H9 (cell line): ENCODE data around the gene PPP4R3B. TPM values are rescaled to one million over a fixed set of nuclear protein-coding genes. Genes with fewer than 3 reads are reported as not detected.
A peak's percentile ranks its signal among the peaks of the same experiment; 100 is the strongest.

Experiments used
- DNase-seq: peaks from one replicate; pipeline ENCODE4 v3.0.0-alpha.2; 2017
- H2AFZ ChIP-seq: one replicate; pipeline ENCODE4 v1.6.1; 2013; ENCODE audit warnings: mild to moderate bottlenecking, low read length, control low read depth, moderate library complexity
- H2AK5ac ChIP-seq: 2 replicates; pipeline ENCODE4 v1.6.1; 2013; ENCODE audit warnings: low read length, control low read depth, mixed read lengths; ENCODE audit not compliant: insufficient read length
- H2BK120ac ChIP-seq: one replicate; pipeline ENCODE4 v1.6.1; 2013; ENCODE audit warnings: low read depth, mild to moderate bottlenecking, low read length, control low read depth, inconsistent platforms; ENCODE audit not compliant: poor library complexity, severe bottlenecking
- H2BK12ac ChIP-seq: 2 replicates; pipeline ENCODE4 v1.6.1; 2013; ENCODE audit warnings: low read length, control low read depth, mixed read lengths, low read depth; ENCODE audit not compliant: insufficient read length
- H2BK15ac ChIP-seq: 2 replicates; pipeline ENCODE4 v1.6.1; 2013; ENCODE audit warnings: low read depth, low read length, control low read depth
- H2BK20ac ChIP-seq: one replicate; pipeline ENCODE4 v1.6.1; 2013; ENCODE audit warnings: low read depth, mild to moderate bottlenecking, low read length, control low read depth, inconsistent platforms; ENCODE audit not compliant: poor library complexity, severe bottlenecking
- H2BK5ac ChIP-seq: 2 replicates; pipeline ENCODE4 v1.6.1; 2013; ENCODE audit warnings: low read length, control low read depth, mixed read lengths; ENCODE audit not compliant: insufficient read length
- H3K14ac ChIP-seq: 2 replicates; pipeline ENCODE4 v1.6.1; 2013; ENCODE audit warnings: low read length, control low read depth; ENCODE audit not compliant: insufficient read depth
- H3K18ac ChIP-seq: 2 replicates; pipeline ENCODE4 v1.6.1; 2013; ENCODE audit warnings: low read depth, mild to moderate bottlenecking, mixed read lengths, low read length, control low read depth; ENCODE audit not compliant: insufficient read length
- H3K23ac ChIP-seq: 2 replicates; pipeline ENCODE4 v1.6.1; 2013; ENCODE audit warnings: low read length, control low read depth, mixed read lengths, low read depth; ENCODE audit not compliant: insufficient read length
- H3K23me2 ChIP-seq: 2 replicates; pipeline ENCODE4 v1.6.1; 2013; ENCODE audit warnings: low read depth, mild to moderate bottlenecking, mixed read lengths, low read length, control low read depth; ENCODE audit not compliant: insufficient read length, poor library complexity, severe bottlenecking
- H3K27ac ChIP-seq: 2 replicates; pipeline ENCODE4 v1.5.1; 2013; ENCODE audit warnings: low read length, control low read depth, mixed read lengths, low read depth; ENCODE audit not compliant: insufficient read length
- H3K27me3 ChIP-seq: 2 replicates; pipeline ENCODE4 v1.6.1; 2013; ENCODE audit warnings: low read length, control low read depth, inconsistent platforms; ENCODE audit not compliant: insufficient read depth
- H3K4ac ChIP-seq: 2 replicates; pipeline ENCODE4 v1.6.1; 2013; ENCODE audit warnings: low read depth, mild to moderate bottlenecking, control low read depth, inconsistent platforms, low read length, moderate library complexity
- H3K4me1 ChIP-seq: 2 replicates; pipeline ENCODE4 v1.6.1; 2013; ENCODE audit warnings: low read length, control low read depth, inconsistent platforms; ENCODE audit not compliant: insufficient read depth
- H3K4me2 ChIP-seq: 2 replicates; pipeline ENCODE4 v1.6.1; 2013; ENCODE audit warnings: low read length, control low read depth, mixed read lengths; ENCODE audit not compliant: insufficient read length, insufficient read depth
- H3K56ac ChIP-seq: 2 replicates; pipeline ENCODE4 v1.6.1; 2013; ENCODE audit warnings: low read depth, mild to moderate bottlenecking, mixed read lengths, low read length, control low read depth; ENCODE audit not compliant: insufficient read length
- H3K79me1 ChIP-seq: 2 replicates; pipeline ENCODE4 v1.6.1; 2013; ENCODE audit warnings: low read depth, mild to moderate bottlenecking, moderate library complexity, low read length, control low read depth, inconsistent platforms; ENCODE audit not compliant: insufficient read depth, poor library complexity, severe bottlenecking
- H3K79me2 ChIP-seq: 2 replicates; pipeline ENCODE4 v1.6.1; 2013; ENCODE audit warnings: low read length, control low read depth, inconsistent platforms; ENCODE audit not compliant: insufficient read depth
- H3K9ac ChIP-seq: 2 replicates; pipeline ENCODE4 v1.6.1; 2013; ENCODE audit warnings: low read length, control low read depth, mixed read lengths; ENCODE audit not compliant: insufficient read length; ENCODE audit errors: extremely low read depth
- H3K9me3 ChIP-seq: one replicate; pipeline ENCODE4 v1.6.1; 2013; ENCODE audit warnings: low read depth, low read length, inconsistent platforms; ENCODE audit not compliant: control insufficient read depth
- H3T11ph ChIP-seq: one replicate; pipeline ENCODE4 v1.6.1; 2013; ENCODE audit warnings: mild to moderate bottlenecking, low read length, control low read depth, inconsistent platforms
- H4K20me1 ChIP-seq: one replicate; pipeline ENCODE4 v1.6.1; 2013; ENCODE audit not compliant: control insufficient read depth, insufficient read length, insufficient read depth
- H4K5ac ChIP-seq: 2 replicates; pipeline ENCODE4 v1.6.1; 2013; ENCODE audit warnings: low read depth, mild to moderate bottlenecking, mixed read lengths, low read length, control low read depth; ENCODE audit not compliant: insufficient read length
- H4K8ac ChIP-seq: replicated peaks from 2 replicates; pipeline ENCODE4 v1.6.1; 2013; ENCODE audit warnings: low read length, control low read depth, mixed read lengths, low read depth; ENCODE audit not compliant: insufficient read length
- H4K91ac ChIP-seq: 2 replicates; pipeline ENCODE4 v1.6.1; 2013; ENCODE audit warnings: low read depth, mild to moderate bottlenecking, moderate library complexity, mixed read lengths, low read length, control low read depth; ENCODE audit not compliant: insufficient read length
- H3K27ac Mint-ChIP-seq, 3 experiments: 2 replicates in 2 of 3; 3 replicates in 1 of 3; pipeline ENCODE4 v1.8.0; 2020 to 2021; ENCODE audit warnings: mixed read lengths in 3 of 3, mild to moderate bottlenecking in 1 of 3, moderate library complexity in 1 of 3
- H3K27me3 Mint-ChIP-seq: 2 replicates; pipeline ENCODE4 v1.8.0; 2021; ENCODE audit warnings: low read depth, mild to moderate bottlenecking, moderate library complexity, mixed read lengths
- H3K36me3 Mint-ChIP-seq, 3 experiments: 2 replicates in 2 of 3; 3 replicates in 1 of 3; pipeline ENCODE4 v1.8.0; 2020 to 2021; ENCODE audit warnings: low read depth in 3 of 3, mixed read lengths in 3 of 3; ENCODE audit not compliant: insufficient read depth in 1 of 3
- H3K4me1 Mint-ChIP-seq, 2 experiments: 2 replicates each; pipeline ENCODE4 v1.8.0; 2020; ENCODE audit warnings: mixed read lengths in 2 of 2
- H3K4me3 Mint-ChIP-seq, 2 experiments: 2 replicates in 1 of 2; 3 replicates in 1 of 2; pipeline ENCODE4 v1.8.0; 2020 to 2021; ENCODE audit warnings: mild to moderate bottlenecking in 2 of 2, mixed read lengths in 2 of 2, moderate library complexity in 1 of 2
- H3K9me3 Mint-ChIP-seq, 2 experiments: 2 replicates in 1 of 2; 3 replicates in 1 of 2; pipeline ENCODE4 v1.8.0; 2020; ENCODE audit warnings: mild to moderate bottlenecking in 2 of 2, mixed read lengths in 2 of 2, moderate library complexity in 1 of 2
- CTCF ChIP-seq: fragments of 200-600 bp; sonication (generic); conservative IDR thresholded peaks from 3 replicates; pipeline ENCODE4 v1.8.0; 2021; ENCODE audit warnings: antibody characterized with exemption, mild to moderate bottlenecking
- WGBS: extraction: QIAGEN DNeasy Blood & Tissue Kit; methylation state at CpG from one replicate; pipeline ENCODE4 v1.1.7; 2013; ENCODE audit warnings: missing lambda C conversion rate, low lambda C conversion rate, mixed read lengths; ENCODE audit not compliant: insufficient read length; ENCODE audit errors: extremely low coverage; 5-methylcytosine and 5-hydroxymethylcytosine counted together
- total RNA-seq: library from RNA; stranded (reverse); gene quantifications from 2 replicates; pipeline ENCODE4 v1.2.1, GENCODE V29; 2021

PPP4R3B gene
- total RNA-seq, 1 experiment from 2014 or later, result 37.6 TPM

DNA sequence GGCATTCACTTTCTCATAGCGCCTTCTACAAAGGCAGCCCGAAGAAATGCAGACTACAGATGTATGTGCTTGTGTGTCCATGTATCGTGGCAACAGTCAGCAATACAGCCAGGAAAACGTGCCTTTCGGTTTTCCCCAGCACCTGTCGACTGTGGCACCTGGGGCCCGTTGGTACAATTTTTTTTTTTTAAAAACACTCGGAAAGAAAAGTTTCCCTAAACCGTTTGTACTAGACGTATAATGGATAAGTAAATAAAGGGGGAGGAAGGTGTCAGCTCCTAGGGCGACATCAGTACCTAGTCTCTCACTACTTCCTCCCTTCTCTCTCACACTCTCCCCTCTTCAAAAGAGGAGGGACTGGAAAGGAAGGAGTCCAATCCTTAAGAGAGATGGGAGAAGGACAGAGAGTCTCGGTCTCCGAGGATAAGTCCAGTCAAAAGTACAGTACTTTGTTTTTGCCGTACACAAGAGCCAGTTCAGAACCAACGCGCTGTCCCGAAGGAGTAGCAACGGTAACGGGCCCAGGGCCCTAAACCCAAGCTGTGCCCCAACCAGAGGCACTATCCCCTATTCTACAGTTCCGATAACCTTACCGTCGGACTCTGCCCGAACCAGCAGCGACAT, 759 bp downstream of the PPP4R3B start:
- Mint-ChIP-seq H3K4me3 (no peak overlapping the region), H3K9me3 (no peaks in the 10 kb centered on the region), H3K4me1 (peaks cover 14 to 22% of the 10 kb centered on the region in 2 experiments), H3K27ac (no peak overlapping the region), H3K36me3 (peaks cover 6 to 36% (median 31%) of the 10 kb centered on the region in 3 experiments), H3K27me3 (no peaks in the 10 kb centered on the region)
- Histone ChIP-seq H2BK15ac (no peak overlapping the region), H4K20me1 (no peaks in the 10 kb centered on the region), H3K79me1 (peaks cover 6% of the 10 kb centered on the region), H2BK20ac (no peak overlapping the region), H3K79me2 (peaks cover 12% of the 10 kb centered on the region; the same call in 1 of the 2 replicates), H4K91ac (no peak overlapping the region), H3K4me2 (peak overlapping the region; percentile 92), H3K9me3 (no peaks in the 10 kb centered on the region), H2AFZ (no peak overlapping the region), H3K18ac (peak overlapping the region; percentile 80), H2BK12ac (no peak overlapping the region), H3T11ph (no peak overlapping the region), H3K9ac (peak overlapping the region; percentile 92), H4K5ac (peak overlapping the region; percentile 5), H2BK5ac (no peak overlapping the region), H3K56ac (no peak overlapping the region), H3K23me2 (peaks cover 7% of the 10 kb centered on the region), H3K14ac (peak overlapping the region; percentile 86), H2AK5ac (no peak overlapping the region), H4K8ac (no peak overlapping the region), H3K4ac (no peak overlapping the region), H3K27ac (peak overlapping the region; percentile 15), H3K4me1 (no peaks in the 10 kb centered on the region), H3K23ac (no peak overlapping the region), H3K27me3 (no peaks in the 10 kb centered on the region), H2BK120ac (no peak overlapping the region)
- no CpG with 5 or more reads among the region's 24 CpGs for WGBS
- no peak for TF ChIP-seq CTCF
- DNase-seq, result no peak
